CD4-positive, alpha-beta T cell treated with Interleukin-17A for 4 hours (primary cell): Measurements from ENCODE around the gene GAS6.
"Not testable (repeated sequence)": the region's sequence is repeated elsewhere in the genome, so short reads cannot be mapped to it uniquely, and the experiment has no call there.

ENCODE experiments used
- DNase-seq: peaks from one replicate; pipeline ENCODE4 v3.0.0-alpha.2; 2020; ENCODE audit warnings: mixed read lengths

Gene GAS6

DNA sequence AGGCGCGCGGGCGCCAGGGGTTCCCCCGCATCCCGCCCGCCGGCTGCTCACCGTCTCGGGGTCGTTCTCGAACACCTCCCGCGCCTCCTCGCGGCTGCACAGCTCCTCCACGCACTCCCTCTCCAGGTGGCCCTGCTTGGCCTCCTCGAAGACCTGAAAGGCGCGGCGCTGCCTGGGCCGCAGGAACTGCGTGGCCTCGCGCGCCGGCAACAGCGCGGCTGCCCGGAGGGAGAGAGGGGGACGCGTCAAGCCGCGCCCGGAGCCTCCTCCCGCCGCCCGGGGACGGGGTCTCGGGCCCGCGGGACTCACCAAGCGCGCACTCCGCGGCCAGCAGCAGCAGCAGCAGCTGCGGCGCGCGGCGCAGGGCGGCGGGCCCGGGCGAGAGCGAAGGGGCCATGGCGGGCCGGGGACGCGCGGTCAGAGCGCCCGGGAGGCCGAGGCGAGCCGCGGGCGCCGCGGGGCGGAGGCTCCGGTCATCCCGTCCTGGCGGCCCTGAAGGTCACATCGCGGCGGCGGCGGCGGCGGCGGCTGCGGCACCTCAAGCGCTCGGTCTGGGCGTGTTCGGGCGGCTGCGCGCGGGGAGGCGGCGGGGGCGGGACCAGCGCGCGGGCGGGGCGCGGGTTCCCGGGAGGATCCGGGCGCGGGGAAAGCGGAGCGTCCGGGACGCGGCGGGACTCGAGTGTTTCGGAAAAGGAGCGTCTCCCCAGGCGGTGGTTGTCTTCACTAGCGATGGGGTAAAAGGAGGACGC, at the start of gene GAS6:
Gene GAS6 (minus strand): TSS at position 553 of the 749 bp plus-strand sequence. CDS start 156 bp downstream, at position 397.
- peak; percentile 36 for DNase-seq

- DNase-seq: not testable (repeated sequence)
Measured at GRCh38 chr13:113913408-113913807, 49.5 kb upstream of the GAS6 start.

DNA sequence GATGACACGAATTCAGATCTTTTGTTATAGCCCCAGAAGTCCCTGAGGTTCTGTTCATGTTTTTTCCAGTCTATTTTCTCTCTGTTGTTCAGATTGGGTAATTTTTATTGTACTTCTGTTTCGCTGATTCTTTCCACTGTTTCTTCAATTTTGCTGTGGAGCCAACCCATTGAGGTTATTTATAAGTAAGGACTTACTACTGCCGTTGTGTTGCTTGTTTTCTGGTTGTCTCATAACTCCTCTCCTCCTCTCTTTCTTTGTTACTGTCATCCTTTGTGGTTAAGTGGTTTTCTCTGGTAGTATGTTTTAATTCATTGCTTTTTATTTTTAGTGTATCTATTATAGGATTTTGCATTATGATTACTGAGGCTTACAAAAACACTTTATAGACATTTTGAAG, 48.7 kb upstream of the GAS6 start:
- DNase-seq: no peak

- no peak for DNase-seq
Measured at GRCh38 chr13:113907635-113908617, 44.0 kb upstream of the GAS6 start.

- DNase-seq: no peak
Measured at GRCh38 chr13:113906571-113906970, 42.7 kb upstream of the GAS6 start.

DNA sequence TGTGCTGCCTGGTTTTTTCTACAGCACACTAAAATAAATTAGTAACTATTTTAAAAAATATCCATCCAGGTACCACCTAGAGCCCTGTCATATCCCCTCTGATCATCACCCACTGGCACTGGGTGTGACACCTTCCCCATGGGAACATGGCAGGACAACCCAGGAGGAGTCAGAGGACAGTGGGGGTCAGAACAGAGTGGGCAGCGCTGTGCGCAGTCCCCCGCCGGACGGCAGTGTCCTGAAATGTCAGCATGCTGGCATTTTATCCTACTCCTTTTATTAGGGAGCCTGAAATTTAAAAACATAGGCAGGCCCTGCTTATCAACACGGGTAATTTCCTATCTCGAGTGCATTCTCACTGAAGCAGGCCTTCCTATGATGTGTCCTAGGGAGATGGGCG, 42.1 kb upstream of the GAS6 start:
- no peak for DNase-seq

GRCh38 chr13:113905018-113905417, 41.1 kb upstream of the GAS6 start:
- DNase-seq: no peak

GRCh38 chr13:113904411-113904810, 40.5 kb upstream of the GAS6 start:
- DNase-seq: peak; percentile 46

- DNase-seq: no peak
Measured at GRCh38 chr13:113903912-113904311, 40.0 kb upstream of the GAS6 start.

- DNase-seq: no peak
Measured at GRCh38 chr13:113902986-113903775, 39.3 kb upstream of the GAS6 start.

DNA sequence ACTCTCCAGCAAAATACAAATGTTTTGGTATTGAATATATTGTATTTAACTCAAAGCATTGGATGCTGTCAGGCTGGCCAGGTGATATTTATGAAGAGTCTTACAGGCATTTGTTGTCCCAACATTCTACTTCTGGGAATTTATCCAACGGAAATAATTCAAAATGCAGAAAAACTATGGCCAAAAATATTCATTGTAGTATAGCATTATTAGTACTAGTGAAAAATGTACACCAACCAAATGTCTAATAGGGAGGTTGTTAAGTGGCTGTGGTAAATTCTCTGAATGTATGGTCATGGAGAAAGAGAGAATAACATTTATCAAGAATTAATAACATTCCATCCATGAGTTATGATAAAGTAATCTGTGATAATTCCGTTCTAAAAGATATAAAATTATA, 38.6 kb upstream of the GAS6 start:
- no peak for DNase-seq

DNA sequence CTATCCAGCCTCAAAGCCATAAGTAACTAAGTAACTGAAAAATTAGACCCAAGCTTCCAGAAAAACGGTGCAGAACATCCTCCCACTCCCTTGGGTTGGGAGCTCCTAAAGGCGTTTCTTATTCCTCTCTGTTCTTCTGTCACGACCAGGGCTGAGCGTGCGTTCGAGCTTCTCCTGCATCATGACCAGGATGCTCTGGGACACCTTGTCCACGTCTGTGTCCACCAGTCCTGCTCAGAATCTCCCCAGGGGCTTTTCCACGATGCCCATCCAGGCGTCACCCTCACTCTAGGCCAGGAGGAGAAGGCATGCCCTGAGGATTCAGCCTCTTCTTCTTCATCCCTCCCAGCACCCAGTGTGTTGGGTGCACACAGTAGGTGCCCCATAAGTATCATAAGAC, 37.8 kb upstream of the GAS6 start:
- no peak for DNase-seq

- DNase-seq: no peak
Measured at GRCh38 chr13:113901231-113901630, 37.4 kb upstream of the GAS6 start.

GRCh38 chr13:113900646-113901045, 36.8 kb upstream of the GAS6 start:
- no peak for DNase-seq

GRCh38 chr13:113898391-113898790, 34.5 kb upstream of the GAS6 start:
- DNase-seq: no peak

DNA sequence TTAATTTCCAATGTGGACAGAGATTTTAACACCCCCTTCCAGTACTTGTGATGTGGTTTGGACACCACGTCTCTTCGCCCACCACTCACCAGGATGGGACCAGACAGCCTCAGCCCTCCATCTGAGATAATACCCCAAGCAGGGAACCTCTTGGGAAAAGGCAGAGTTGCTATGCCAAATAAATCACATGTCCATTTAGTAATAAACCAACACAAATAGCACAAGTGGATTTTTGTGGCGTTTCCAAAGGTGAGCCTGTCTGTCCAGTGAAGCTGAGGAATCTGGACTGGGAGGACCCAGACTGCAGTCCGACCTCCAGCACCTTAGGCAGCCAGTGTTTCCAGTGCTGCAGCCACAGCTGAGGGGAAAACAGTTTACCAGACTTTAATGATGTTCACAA, 34.1 kb upstream of the GAS6 start:
- DNase-seq: no peak

GRCh38 chr13:113897161-113897560, 33.3 kb upstream of the GAS6 start:
- DNase-seq: no peak

- no peak for DNase-seq
Measured at GRCh38 chr13:113895436-113895835, 31.6 kb upstream of the GAS6 start.

- DNase-seq: no peak
Measured at GRCh38 chr13:113890774-113891480, 27.1 kb upstream of the GAS6 start.

DNA sequence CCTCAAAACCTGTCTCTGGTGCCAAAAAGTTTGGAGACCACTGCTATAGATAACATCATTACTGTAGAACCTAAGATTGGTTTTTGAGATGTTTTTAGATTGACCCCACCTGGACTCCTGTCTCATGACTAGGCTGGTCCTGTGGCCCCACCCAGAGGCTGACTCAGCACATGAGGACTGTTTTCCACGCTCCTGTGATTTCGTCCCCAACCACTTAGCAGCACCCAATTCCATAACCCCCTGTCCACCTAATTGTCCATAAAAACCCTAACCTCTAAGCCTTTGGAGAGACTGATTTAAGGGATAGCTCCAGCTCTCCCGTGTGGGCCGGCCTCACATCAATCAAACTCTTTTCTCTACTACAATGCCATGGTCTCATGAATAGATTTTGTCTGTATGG, 25.6 kb upstream of the GAS6 start:
- DNase-seq: no peak

DNA sequence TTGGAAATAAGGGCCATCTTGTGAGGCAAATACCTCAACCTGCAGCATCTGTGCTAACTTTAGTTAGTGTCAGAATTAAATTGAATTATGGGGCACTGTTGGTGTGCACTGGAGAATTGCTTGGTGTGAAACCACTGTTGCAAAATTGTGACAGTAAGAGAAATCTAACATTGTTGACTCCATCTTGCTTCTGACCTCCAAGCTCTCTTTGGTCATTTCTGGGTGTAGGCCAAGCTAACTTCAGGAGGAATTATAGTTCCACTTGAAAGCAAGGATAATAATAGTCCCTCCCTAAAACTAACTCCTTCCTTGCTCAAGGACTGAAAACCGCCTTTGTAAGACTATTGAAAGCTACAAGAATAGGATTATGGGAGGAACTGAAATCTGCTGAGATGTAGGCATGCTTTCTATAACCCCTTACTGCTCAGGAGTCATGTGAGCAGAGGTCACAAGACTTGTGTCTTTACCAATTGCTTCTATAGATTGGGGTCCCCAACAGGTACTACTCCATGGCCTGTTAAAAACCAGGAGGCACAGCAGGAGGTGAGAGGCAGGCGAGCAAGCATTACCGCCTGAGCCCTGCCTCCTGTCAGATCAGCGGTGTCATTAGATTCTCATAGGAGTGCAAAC, 24.9 kb upstream of the GAS6 start:
- no peak for DNase-seq

DNA sequence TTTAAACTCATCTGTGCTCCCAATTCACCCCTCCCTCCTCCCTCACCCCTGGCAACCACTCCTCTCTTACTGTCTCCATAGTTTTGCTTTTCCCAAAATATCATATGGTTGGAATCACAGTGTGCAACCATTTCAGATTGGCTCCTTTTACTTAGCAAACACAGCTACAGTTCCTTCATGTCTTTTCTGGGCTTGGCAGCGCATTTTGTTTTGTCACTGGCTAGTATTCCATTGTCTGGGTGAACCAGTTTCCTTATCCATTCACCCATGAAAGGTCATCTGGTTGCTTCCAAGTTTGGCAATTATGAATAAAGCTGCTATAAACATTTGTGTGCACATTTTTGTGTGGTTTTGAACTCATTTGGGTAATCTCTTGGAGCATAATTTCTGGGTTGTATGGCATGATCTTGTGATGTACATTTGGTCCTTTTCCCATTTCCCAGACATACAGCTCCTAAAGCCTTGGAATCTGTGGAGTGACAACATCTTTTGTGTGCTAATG, 23.9 kb upstream of the GAS6 start:
- DNase-seq: no peak
